ENCODE data around the gene LANCL2. TPM values are rescaled to one million over a fixed set of nuclear protein-coding genes. Genes with fewer than 3 reads are reported as not detected.

LANCL2 gene, protein sequence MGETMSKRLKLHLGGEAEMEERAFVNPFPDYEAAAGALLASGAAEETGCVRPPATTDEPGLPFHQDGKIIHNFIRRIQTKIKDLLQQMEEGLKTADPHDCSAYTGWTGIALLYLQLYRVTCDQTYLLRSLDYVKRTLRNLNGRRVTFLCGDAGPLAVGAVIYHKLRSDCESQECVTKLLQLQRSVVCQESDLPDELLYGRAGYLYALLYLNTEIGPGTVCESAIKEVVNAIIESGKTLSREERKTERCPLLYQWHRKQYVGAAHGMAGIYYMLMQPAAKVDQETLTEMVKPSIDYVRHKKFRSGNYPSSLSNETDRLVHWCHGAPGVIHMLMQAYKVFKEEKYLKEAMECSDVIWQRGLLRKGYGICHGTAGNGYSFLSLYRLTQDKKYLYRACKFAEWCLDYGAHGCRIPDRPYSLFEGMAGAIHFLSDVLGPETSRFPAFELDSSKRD
- polyA plus RNA-seq, result 6.7 TPM

DNA sequence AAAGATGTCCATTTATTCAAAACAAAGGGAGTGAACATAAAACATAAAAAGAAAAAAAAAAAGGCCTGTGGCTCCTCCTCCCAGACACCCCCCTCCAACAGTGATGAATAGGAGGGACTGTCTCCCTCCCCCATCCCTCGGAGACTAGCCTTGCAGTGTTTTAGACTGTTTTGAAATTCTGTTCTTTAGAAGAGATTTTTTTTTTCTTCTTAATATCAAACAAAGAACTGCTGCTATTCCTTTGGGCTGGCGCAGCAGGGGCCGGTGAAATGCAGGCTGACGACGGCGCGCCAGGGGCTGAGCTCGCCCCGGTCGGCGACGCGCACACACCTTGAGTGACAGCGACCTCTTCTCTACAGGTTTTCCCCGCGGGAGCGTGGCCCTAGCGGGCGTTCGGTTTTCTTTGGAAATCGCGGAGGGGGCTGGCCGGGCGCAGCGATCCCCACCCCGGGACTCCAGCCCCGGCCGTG, at the start of gene LANCL2:
Gene LANCL2, plus strand, starts transcription at position 133 of the 470 bp plus-strand sequence. CDS start 689 bp downstream, outside the sequence.
- Mint-ChIP-seq H3K9me3 (no peaks in the 10 kb centered on the region), H3K4me1 (peaks cover 10 to 24% (median 20%) of the 10 kb centered on the region in 3 donors), H3K27ac (peak within 1 kb of the TSS in 2 of 3 donors; percentile 99 to 100), H3K27me3 (peaks cover 1% of the 10 kb centered on the region), H3K36me3 (no peaks in the 10 kb centered on the region), H3K4me3 (peak within 1 kb of the TSS in 3 of 4 donors; percentile 92 to 96 (median 96))

DNA sequence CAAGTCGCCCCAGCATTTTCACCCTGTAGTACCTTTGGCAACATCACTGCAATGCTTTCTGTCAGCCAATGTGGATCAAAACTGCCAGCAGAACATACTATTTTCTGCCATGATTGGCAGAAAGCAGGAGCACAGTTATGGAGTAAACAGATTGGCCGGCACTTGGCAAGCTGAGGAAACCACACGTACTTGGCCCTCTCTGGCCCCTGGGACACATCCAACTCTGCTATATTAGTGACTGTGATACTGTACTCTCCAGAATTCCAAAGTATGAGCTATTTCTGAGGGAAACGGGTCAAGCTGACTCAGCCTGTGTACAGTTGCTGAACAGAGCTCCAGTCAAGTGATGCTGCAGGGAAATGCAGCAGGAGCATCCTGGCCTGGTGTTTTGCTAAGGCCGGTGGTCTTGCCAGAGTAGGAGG, 39.8 kb upstream of the LANCL2 start:
- peaks cover 5% of the 10 kb centered on the region for H3K27me3 Mint-ChIP-seq
- peaks cover 0 to 4% (median 0%) of the 10 kb centered on the region in 3 donors for H3K9me3 Mint-ChIP-seq
- H3K4me1 Mint-ChIP-seq, result no peaks in the 10 kb centered on the region
- H3K36me3 Mint-ChIP-seq, result peaks cover 2% of the 10 kb centered on the region
- no peak overlapping the region for H3K4me3 Mint-ChIP-seq
- no peak overlapping the region for H3K27ac Mint-ChIP-seq

DNA sequence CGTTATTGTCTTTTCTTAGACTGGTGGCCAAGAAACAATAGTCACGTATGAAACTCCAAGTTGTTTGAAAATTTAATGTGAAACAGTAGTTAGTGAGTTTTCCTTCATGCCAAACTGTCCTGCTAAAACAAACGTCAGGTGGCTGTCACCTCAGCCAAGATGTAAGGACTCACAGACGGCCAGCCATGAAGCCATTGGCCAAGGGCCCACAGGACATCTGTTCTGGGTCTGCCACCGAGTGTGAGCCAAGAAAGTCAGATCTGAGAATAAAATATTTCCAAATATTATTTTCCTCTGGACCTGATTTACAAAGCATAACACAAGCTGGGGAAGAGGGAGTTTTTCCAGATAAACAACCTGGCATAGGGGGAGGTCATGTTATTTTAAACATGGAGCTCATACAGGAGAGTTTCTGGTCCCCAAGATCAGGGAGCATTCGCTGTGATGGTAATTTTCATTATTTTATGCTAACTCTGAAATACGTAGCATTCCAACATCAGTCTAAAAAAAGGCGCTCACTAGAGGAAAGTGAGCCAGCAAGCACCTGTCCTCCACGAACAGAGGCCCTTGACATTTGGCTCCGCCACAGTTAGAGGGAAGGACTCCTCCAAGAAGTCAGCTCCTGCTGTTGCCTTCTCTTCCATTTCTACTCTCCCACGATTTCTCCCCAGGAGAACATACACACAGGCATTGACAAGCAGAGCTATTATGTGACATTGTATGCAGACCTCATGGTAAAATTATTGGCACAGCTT, 38.9 kb upstream of the LANCL2 start:
- H3K4me3 Mint-ChIP-seq, result no peak overlapping the region
- peaks cover 2% of the 10 kb centered on the region for H3K27me3 Mint-ChIP-seq
- H3K36me3 Mint-ChIP-seq, result no peaks in the 10 kb centered on the region
- no peaks in the 10 kb centered on the region for H3K9me3 Mint-ChIP-seq
- peak overlapping the region in 1 of 3 donors; percentile 3 for H3K27ac Mint-ChIP-seq
- no peaks in the 10 kb centered on the region for H3K4me1 Mint-ChIP-seq

DNA sequence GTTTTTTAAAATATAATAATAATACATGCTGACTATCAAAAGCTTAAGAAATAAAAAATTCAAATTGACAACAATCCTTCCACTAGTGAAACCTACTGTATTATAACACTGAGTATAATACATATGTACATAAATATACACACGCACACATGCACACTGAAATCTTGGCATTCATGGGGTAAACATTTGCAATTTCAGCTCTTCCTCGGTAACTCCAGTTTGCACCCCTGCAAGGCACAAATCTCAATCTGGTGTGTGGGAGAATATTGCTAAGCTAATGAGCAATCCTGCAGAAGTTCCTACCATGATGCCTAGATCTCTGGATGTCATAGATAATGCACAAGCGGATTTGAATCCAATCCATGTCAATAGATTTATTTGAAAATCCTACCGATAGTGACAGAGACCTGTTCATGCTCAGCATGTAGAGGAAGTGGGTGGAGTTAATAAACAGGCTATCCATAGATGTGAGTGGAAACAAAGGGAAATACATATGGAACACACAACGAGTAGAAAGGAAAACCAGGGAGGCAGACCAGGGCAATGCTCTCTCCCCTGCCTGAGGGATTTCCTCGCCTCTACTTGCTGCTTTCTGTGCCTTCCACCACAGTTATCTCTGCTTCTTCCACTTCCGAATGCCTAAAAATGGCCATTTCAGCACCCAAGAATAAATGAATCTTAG, 38.1 kb upstream of the LANCL2 start:
- Mint-ChIP-seq H3K27me3 (peaks cover 2% of the 10 kb centered on the region), H3K4me1 (no peaks in the 10 kb centered on the region), H3K9me3 (no peaks in the 10 kb centered on the region), H3K27ac (no peak overlapping the region), H3K36me3 (no peaks in the 10 kb centered on the region), H3K4me3 (no peak overlapping the region)

DNA sequence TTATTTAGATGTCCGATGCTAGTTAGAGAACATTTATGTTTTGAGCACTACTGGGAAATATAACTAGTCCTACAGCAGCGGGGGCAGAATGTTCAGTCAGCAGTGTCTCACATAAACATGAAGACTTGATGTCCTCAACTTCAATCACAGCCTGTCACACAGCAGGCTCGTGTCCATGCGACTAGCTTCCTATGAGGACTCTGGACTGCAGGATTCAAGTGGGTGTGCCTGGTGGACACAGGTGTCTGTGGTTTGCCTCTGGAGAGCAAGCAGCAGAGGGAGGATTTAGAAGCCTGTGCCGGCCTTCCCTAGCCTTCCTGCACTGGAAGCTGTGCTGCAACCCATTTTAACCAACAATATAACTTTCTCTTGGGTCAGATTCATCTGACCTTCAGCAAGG, 30.0 kb upstream of the LANCL2 start:
- H3K9me3 Mint-ChIP-seq, result no peaks in the 10 kb centered on the region
- H3K4me1 Mint-ChIP-seq, result no peaks in the 10 kb centered on the region
- no peak overlapping the region for H3K27ac Mint-ChIP-seq
- H3K27me3 Mint-ChIP-seq, result no peaks in the 10 kb centered on the region
- no peaks in the 10 kb centered on the region for H3K36me3 Mint-ChIP-seq
- no peak overlapping the region for H3K4me3 Mint-ChIP-seq

DNA sequence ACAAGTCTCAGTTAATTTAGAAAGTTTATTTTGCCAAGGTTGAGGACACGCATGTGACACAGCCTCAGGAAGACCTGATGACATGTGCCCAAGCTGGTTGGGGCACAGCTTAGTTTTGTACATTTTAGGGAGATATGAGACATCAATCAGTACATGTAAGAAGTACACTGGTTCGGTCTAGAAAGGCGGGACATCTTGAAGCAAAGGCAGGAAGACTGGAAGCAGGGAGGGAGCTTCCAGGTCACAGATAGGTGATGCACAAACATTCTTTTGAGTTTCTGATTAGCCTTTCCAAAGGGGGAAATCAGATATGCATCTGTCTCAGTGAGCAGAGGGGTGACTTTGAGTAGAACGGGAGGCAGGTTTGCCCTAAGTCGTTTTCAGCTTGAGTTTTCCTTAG, 29.4 kb upstream of the LANCL2 start:
- no peak overlapping the region for H3K4me3 Mint-ChIP-seq
- H3K4me1 Mint-ChIP-seq, result no peaks in the 10 kb centered on the region
- H3K9me3 Mint-ChIP-seq, result peaks cover 0 to 1% (median 1%) of the 10 kb centered on the region in 3 donors
- no peak overlapping the region for H3K27ac Mint-ChIP-seq
- H3K36me3 Mint-ChIP-seq, result no peaks in the 10 kb centered on the region
- H3K27me3 Mint-ChIP-seq, result no peaks in the 10 kb centered on the region

DNA sequence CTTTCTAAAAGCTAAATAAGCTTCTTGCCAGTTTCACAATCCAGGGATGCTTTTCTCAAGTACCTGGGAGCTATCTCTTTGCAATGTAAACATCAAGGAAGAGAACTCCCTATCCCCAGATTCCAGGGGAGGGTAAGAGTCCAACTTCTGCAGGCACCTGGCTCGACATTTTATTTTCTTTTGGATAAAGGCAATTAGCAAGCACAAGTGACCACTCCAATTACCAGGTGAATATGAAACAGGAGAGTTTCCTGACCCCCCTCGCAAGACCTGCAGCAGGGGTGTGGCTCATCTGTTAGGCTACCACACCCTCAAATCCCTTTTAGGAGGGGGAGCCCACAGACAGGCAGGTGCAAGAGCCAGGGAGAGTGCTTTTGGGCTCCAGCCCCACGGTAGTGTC, 28.6 kb upstream of the LANCL2 start:
- Mint-ChIP-seq H3K4me1 (no peaks in the 10 kb centered on the region), H3K27ac (no peak overlapping the region), H3K4me3 (no peak overlapping the region), H3K27me3 (no peaks in the 10 kb centered on the region), H3K9me3 (peaks cover 0 to 3% (median 3%) of the 10 kb centered on the region in 3 donors), H3K36me3 (no peaks in the 10 kb centered on the region)

DNA sequence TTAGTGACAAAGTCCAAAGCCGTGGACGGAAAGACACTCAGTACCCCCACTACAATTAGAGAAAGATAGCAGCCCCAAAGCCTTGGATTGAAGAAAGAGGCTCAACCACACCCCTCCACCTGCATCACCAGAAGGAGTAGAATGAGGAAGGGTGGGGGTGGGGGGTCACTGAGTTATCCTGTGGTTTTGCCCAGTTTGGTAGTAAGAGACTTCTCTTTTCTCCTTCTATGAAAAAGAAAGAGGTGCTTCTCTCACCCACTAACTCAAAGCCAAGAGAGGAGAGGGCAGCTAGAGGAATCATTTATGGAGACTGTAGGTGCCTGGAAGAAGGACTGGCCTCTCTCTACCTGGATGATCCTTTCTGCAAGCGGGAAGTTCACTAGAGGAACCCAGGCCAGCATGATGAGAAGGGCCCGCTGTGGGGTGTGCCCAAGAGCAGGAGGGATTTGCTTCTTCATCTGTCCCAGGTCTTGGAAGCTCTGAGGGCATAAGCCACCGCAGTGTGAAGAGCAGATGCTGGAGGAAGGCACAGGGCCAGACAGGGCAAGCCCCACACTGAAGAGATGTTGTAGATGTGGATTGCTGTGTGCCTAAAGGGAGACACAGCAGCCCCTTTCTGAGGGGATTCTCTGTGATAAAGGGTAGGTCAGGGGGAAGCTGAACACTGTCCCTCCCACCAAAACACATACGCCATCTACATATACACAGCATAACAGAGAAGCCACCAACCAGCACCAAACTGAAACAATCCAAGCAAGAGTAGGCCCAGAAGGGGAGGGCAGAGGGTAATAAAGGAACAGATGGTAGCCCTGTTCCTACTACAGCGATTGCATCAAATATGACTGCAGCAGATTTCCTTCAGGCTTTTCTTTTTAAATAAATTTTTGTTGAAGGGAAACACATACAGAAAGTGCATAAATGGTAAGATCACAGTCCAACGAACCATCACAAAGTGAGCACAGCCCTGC, 25.8 kb upstream of the LANCL2 start:
- H3K4me3 Mint-ChIP-seq, result no peak overlapping the region
- H3K27ac Mint-ChIP-seq, result peak overlapping the region in 1 of 3 donors; percentile 70
- H3K4me1 Mint-ChIP-seq, result no peaks in the 10 kb centered on the region
- H3K27me3 Mint-ChIP-seq, result no peaks in the 10 kb centered on the region
- no peaks in the 10 kb centered on the region for H3K36me3 Mint-ChIP-seq
- peaks cover 0 to 3% (median 3%) of the 10 kb centered on the region in 3 donors for H3K9me3 Mint-ChIP-seq

DNA sequence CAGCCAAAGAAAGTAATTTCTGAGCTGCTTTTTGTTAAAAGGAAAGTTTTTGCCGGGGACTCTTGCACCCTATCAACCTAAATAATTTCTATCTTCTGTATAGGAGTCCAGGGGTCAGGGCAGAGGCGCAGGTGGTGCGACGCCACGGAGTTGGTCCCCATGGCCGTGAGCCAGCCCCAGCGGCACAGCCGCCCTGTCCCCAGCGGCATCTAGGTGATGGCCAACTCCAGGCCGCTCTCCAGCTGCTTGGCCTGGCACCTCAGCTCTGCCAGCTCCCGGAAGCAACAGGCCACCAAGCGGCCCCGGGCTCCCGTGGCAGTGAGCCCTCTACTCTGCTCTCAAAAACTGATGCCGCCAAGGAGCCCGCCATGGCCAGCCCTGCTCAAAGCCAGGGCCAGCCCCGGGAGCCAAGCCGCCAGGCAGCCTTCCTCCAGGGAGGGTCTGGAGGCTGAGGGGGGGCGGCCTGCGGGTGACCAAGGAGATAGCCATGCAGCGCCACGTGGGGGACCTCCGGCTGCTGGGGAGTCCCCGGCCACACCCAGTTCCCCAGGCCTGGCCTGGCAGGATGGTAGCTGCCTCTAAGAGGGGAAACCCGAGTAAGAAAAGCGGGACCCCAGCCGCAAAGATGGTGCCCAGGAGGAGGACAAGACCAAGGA, 22.8 kb upstream of the LANCL2 start:
- Mint-ChIP-seq H3K27ac (no peak overlapping the region), H3K9me3 (peaks cover 0 to 3% (median 3%) of the 10 kb centered on the region in 3 donors), H3K4me1 (no peaks in the 10 kb centered on the region), H3K27me3 (no peaks in the 10 kb centered on the region), H3K4me3 (no peak overlapping the region), H3K36me3 (no peaks in the 10 kb centered on the region)

DNA sequence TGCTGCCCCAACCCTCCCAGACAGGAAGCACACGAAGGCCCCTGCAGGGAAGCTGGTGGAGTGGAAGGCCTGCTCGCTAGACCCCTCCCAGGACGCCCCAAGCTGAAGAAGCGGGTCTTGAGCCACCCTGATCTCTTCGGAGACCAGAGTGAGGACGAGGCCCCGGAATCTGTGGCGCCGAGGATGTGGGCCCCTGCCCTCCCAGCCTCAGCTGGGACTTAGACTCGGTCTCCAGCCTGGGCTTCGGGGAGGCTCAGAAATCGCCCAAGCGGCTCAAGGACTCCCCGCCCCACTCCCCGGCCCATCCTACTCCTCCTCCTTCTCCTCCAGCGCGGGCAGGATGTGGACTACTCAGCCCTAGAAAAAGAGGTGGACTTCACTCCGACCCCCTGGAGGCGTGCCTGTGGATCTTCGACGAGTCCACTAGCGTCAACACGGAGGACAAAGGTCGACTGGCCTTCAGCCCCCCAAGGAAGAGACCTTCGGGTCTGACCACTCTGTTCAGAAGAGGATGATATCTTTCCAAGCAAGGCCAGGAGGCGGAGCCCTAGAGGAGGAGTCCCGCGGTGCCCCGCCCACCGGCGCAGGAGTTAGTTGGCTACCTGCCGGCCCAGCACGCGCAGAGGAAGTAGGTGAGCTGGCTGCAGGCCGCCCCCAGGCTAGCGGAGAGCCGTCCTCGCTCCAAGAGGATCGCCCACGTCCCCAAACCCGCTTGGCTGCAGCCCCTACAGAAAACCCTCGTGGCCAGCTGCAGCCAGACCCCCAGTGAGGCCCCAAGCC, 21.9 kb upstream of the LANCL2 start:
- Mint-ChIP-seq H3K9me3 (peaks cover 0 to 3% (median 3%) of the 10 kb centered on the region in 3 donors), H3K4me1 (no peaks in the 10 kb centered on the region), H3K36me3 (no peaks in the 10 kb centered on the region), H3K27me3 (no peaks in the 10 kb centered on the region), H3K4me3 (no peak overlapping the region), H3K27ac (no peak overlapping the region)

DNA sequence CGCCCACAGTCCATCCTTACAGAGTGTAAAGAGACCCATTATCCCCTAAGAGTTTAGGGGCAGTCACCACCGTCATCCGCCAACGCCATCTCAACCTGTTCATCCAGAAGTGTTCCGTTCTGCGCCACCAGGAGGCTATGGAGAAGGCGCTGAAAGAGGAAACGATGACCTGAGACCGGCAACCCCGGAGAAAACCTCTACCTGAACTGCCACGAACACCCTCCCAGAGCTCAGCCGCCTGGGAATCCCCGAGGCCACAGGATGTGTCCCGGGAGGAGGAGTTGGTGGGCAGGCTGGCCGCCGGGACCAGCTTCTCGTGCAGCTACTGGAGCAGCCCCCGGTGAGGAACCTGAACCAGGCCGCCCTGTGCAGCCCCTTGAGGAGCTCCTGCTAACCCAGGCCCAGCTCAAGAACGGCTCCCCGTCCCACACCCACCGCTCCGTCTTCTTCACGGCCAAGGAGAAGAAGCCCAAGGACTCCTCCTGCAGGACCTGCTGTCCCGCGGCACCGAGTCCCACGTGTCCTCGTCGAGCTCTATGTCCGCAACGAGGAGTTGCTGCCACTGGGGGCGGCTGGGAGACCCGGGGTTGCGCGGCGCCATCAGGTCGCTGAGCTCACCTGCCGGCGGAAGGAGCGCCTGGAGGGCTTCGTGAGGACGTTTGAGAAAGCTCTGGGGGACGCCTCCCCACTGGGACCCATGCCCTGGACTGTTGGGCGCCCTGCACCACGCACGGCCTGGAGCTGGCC, 21.1 kb upstream of the LANCL2 start:
- Mint-ChIP-seq H3K4me3 (no peak overlapping the region), H3K4me1 (no peaks in the 10 kb centered on the region), H3K27ac (no peak overlapping the region)

DNA sequence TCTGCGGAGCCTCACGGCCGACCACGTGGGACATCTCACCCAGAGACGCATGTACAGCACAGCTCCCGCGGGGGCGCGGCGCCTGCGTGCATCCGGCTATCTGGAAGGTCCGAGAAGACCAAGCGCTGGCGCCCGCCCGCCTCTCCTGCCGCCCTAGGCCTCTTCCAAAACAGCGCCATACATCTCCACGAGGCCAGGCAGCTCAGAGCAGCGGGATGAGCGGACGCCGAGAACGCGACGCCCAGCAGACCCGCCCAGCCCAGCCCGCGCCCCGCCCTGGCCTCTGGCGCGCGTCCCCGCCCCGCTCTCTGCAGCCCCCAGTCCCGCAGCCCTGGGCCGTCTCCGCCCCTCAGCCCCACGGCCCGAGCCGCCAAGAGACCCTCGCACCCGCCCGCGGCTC, 20.3 kb upstream of the LANCL2 start:
- H3K4me1 Mint-ChIP-seq, result no peaks in the 10 kb centered on the region
- no peaks in the 10 kb centered on the region for H3K36me3 Mint-ChIP-seq

More for the DNA sequence above, 21.1 kb upstream of the LANCL2 start:
- H3K27me3 Mint-ChIP-seq, result peaks cover 4% of the 10 kb centered on the region
- no peaks in the 10 kb centered on the region for H3K36me3 Mint-ChIP-seq
- H3K9me3 Mint-ChIP-seq, result peaks cover 0 to 3% (median 3%) of the 10 kb centered on the region in 3 donors

More for the DNA sequence above, 20.3 kb upstream of the LANCL2 start:
- H3K4me3 Mint-ChIP-seq, result no peak overlapping the region
- peaks cover 0 to 3% (median 3%) of the 10 kb centered on the region in 3 donors for H3K9me3 Mint-ChIP-seq
- no peak overlapping the region for H3K27ac Mint-ChIP-seq
- H3K27me3 Mint-ChIP-seq, result peaks cover 4% of the 10 kb centered on the region

Measured in IgD-negative memory B cell (primary cell).